HepG2 (cell line): ENCODE data around the gene SAPCD1. TPM values are rescaled to one million over a fixed set of nuclear protein-coding genes. Genes with fewer than 3 reads are reported as not detected.

Experiments used
- CREM ChIP-seq, 2 experiments: sonication (generic) in 1 of 2; formaldehyde crosslinking in 1 of 2; IDR thresholded peaks; 2 replicates each; pipeline versions ENCODE4 v1.4.0 to v1.6.1; 2016 to 2020; ENCODE audit warnings: antibody characterized with exemption in 1 of 2, mild to moderate bottlenecking in 1 of 2, missing genetic modification reagents in 1 of 2
- DNMT3B ChIP-seq: conservative IDR thresholded peaks from 2 replicates; pipeline ENCODE4 v1.6.1; 2016; ENCODE audit warnings: missing biosample characterization, control low read depth
- ETV5 ChIP-seq: IDR thresholded peaks from 2 replicates; pipeline ENCODE4 v1.6.1; 2018; ENCODE audit warnings: missing biosample characterization, missing genetic modification reagents, inconsistent platforms, borderline replicate concordance
- GPN1 ChIP-seq: sonication (generic); formaldehyde crosslinking; IDR thresholded peaks from 2 replicates; pipeline ENCODE4 v1.5.1; 2020; ENCODE audit warnings: missing genetic modification reagents, borderline replicate concordance
- HHEX ChIP-seq: IDR thresholded peaks from 2 replicates; pipeline ENCODE4 v1.6.1; 2016; ENCODE audit warnings: control low read depth
- HOXD1 ChIP-seq: sonication (generic); formaldehyde crosslinking; IDR thresholded peaks from 2 replicates; pipeline ENCODE4 v1.5.0; 2020; ENCODE audit warnings: missing genetic modification reagents
- KLF16 ChIP-seq, 2 experiments: sonication (generic) in 1 of 2; formaldehyde crosslinking in 1 of 2; IDR thresholded peaks; 2 replicates each; pipeline versions ENCODE4 v1.6.1 to v1.8.0; 2016 to 2023; ENCODE audit warnings: missing genetic modification reagents in 2 of 2, missing compliant biosample characterization in 1 of 2
- MED1 ChIP-seq: sonication (generic); formaldehyde crosslinking; IDR thresholded peaks from 2 replicates; pipeline ENCODE4 v1.4.0; 2020; ENCODE audit warnings: missing genetic modification reagents
- SOX6 ChIP-seq, 2 experiments: fragments of 450-650 bp in 1 of 2; sonication (generic) in 1 of 2; formaldehyde crosslinking in 1 of 2; IDR thresholded peaks; 2 replicates each; pipeline versions ENCODE4 v1.4.0 to v1.6.1; 2017 to 2020; ENCODE audit warnings: antibody characterized with exemption in 1 of 2, mild to moderate bottlenecking in 1 of 2, missing genetic modification reagents in 1 of 2
- TCF7 ChIP-seq: sonication (generic); IDR thresholded peaks from 2 replicates; pipeline ENCODE4 v1.6.1; 2016; ENCODE audit warnings: antibody characterized with exemption, low read depth
- TGIF2 ChIP-seq: IDR thresholded peaks from 2 replicates; pipeline ENCODE4 v1.6.1; 2016; ENCODE audit warnings: control low read depth, missing compliant biosample characterization
- U2AF2 ChIP-seq: fragments of 200-400 bp; formaldehyde crosslinking; IDR thresholded peaks from 2 replicates; pipeline ENCODE4 v1.6.1; 2017; ENCODE audit warnings: low read depth, mild to moderate bottlenecking, low read length
- ZNF383 ChIP-seq: sonication (generic); formaldehyde crosslinking; IDR thresholded peaks from 2 replicates; pipeline ENCODE4 v1.4.0; 2020; ENCODE audit warnings: missing genetic modification reagents, mild to moderate bottlenecking, borderline replicate concordance
- ZNF709 ChIP-seq: sonication (generic); formaldehyde crosslinking; IDR thresholded peaks from 2 replicates; pipeline ENCODE4 v1.5.0; 2020; ENCODE audit warnings: mild to moderate bottlenecking, missing genetic modification reagents
- polyA plus RNA-seq, 8 experiments: library from polyadenylated mRNA; depleted of rRNA in 3 of 8; stranded (reverse) in 7 of 8; unstranded in 1 of 8; fragments of >200 nt; fragmentation: Illumina TruSeq in 4 of 8; extraction: Trizol in 4 of 8; gene quantifications; 2 replicates each; pipeline versions ENCODE4 v1.2.1 to v1.2.3, GENCODE V29; 2011 to 2016; ENCODE audit warnings: low read depth in 4 of 8, missing spikeins in 1 of 8, mixed read lengths in 1 of 8; ENCODE audit not compliant: insufficient read depth in 1 of 8
- total RNA-seq, 5 experiments: library from RNA; depleted of rRNA; stranded (reverse); fragments of >200 nt; fragmentation: Illumina TruSeq; extraction: Trizol; gene quantifications; 2 replicates each; pipeline ENCODE4 v1.2.3, GENCODE V29; 2016; ENCODE audit warnings: low read depth in 1 of 5
- TF ChIP-seq, protein P1 (sequence below): sonication (generic); formaldehyde crosslinking; IDR thresholded peaks from 2 replicates; pipeline ENCODE4 v1.9.0; 2021; ENCODE audit warnings: mild to moderate bottlenecking, missing genetic modification reagents
- TF ChIP-seq, protein P2 (sequence below): sonication (generic); formaldehyde crosslinking; IDR thresholded peaks from 2 replicates; pipeline ENCODE4 v1.5.1; 2020; ENCODE audit warnings: missing genetic modification reagents, mild to moderate bottlenecking, borderline replicate concordance
- TF ChIP-seq, protein P3 (sequence below): sonication (generic); formaldehyde crosslinking; IDR thresholded peaks from 2 replicates; pipeline ENCODE4 v1.4.0; 2020; ENCODE audit warnings: mild to moderate bottlenecking, missing genetic modification reagents
- TF ChIP-seq, protein P4 (sequence below): sonication (generic); formaldehyde crosslinking; IDR thresholded peaks from 2 replicates; pipeline ENCODE4 v1.4.0; 2020; ENCODE audit warnings: missing genetic modification reagents

Gene SAPCD1
- total and polyA plus RNA-seq, 2 of the 13 experiments (the other 11 are each of a cell fraction or from before 2014, with no cell fraction given): 2.5 to 3.9 TPM

DNA sequence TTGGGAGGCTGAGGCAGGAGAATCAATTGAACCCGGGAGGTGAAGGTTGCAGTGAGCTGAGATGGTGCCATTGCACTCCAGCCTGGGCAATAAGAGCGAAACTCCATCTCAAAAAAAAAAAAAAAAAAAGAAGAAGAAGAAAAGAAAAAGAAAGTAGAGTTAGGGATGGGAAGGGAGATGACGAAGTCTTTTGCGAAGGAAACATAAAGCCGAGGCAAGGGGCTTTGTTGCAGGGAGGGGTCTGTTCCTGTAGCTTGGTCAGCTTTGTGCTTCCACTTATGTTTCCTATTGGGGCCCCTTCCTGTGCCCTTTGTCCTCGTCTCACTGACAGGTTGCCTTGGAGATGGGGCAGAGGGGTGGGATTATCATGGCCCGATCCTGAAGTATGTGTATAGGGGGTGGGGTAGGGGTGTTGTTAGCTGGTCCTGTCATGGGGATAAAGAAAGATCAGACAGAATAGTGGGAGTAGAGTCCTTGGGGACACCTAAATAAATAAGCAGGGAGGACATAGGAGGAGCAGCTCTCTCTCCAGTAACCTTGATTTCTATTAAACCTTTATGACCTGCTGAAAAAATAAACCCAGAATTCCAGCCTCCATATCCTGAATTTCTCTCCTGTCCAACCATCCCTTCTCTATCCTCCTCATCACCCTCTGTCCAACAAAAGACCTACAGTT, 25.0 kb upstream of the SAPCD1 start (continued):
- TF ChIP-seq, protein P1, sequence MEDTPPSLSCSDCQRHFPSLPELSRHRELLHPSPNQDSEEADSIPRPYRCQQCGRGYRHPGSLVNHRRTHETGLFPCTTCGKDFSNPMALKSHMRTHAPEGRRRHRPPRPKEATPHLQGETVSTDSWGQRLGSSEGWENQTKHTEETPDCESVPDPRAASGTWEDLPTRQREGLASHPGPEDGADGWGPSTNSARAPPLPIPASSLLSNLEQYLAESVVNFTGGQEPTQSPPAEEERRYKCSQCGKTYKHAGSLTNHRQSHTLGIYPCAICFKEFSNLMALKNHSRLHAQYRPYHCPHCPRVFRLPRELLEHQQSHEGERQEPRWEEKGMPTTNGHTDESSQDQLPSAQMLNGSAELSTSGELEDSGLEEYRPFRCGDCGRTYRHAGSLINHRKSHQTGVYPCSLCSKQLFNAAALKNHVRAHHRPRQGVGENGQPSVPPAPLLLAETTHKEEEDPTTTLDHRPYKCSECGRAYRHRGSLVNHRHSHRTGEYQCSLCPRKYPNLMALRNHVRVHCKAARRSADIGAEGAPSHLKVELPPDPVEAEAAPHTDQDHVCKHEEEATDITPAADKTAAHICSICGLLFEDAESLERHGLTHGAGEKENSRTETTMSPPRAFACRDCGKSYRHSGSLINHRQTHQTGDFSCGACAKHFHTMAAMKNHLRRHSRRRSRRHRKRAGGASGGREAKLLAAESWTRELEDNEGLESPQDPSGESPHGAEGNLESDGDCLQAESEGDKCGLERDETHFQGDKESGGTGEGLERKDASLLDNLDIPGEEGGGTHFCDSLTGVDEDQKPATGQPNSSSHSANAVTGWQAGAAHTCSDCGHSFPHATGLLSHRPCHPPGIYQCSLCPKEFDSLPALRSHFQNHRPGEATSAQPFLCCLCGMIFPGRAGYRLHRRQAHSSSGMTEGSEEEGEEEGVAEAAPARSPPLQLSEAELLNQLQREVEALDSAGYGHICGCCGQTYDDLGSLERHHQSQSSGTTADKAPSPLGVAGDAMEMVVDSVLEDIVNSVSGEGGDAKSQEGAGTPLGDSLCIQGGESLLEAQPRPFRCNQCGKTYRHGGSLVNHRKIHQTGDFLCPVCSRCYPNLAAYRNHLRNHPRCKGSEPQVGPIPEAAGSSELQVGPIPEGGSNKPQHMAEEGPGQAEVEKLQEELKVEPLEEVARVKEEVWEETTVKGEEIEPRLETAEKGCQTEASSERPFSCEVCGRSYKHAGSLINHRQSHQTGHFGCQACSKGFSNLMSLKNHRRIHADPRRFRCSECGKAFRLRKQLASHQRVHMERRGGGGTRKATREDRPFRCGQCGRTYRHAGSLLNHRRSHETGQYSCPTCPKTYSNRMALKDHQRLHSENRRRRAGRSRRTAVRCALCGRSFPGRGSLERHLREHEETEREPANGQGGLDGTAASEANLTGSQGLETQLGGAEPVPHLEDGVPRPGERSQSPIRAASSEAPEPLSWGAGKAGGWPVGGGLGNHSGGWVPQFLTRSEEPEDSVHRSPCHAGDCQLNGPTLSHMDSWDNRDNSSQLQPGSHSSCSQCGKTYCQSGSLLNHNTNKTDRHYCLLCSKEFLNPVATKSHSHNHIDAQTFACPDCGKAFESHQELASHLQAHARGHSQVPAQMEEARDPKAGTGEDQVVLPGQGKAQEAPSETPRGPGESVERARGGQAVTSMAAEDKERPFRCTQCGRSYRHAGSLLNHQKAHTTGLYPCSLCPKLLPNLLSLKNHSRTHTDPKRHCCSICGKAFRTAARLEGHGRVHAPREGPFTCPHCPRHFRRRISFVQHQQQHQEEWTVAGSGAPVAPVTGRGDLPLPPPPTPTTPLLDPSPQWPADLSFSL: peak; percentile 68; the same call in 1 of the 2 replicates
- TF ChIP-seq, protein P2, sequence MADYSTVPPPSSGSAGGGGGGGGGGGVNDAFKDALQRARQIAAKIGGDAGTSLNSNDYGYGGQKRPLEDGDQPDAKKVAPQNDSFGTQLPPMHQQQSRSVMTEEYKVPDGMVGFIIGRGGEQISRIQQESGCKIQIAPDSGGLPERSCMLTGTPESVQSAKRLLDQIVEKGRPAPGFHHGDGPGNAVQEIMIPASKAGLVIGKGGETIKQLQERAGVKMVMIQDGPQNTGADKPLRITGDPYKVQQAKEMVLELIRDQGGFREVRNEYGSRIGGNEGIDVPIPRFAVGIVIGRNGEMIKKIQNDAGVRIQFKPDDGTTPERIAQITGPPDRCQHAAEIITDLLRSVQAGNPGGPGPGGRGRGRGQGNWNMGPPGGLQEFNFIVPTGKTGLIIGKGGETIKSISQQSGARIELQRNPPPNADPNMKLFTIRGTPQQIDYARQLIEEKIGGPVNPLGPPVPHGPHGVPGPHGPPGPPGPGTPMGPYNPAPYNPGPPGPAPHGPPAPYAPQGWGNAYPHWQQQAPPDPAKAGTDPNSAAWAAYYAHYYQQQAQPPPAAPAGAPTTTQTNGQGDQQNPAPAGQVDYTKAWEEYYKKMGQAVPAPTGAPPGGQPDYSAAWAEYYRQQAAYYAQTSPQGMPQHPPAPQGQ (CRISPR knock-in tag): no peak
- TF ChIP-seq, protein P3, sequence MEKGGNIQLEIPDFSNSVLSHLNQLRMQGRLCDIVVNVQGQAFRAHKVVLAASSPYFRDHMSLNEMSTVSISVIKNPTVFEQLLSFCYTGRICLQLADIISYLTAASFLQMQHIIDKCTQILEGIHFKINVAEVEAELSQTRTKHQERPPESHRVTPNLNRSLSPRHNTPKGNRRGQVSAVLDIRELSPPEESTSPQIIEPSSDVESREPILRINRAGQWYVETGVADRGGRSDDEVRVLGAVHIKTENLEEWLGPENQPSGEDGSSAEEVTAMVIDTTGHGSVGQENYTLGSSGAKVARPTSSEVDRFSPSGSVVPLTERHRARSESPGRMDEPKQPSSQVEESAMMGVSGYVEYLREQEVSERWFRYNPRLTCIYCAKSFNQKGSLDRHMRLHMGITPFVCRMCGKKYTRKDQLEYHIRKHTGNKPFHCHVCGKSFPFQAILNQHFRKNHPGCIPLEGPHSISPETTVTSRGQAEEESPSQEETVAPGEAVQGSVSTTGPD (CRISPR knock-in tag): no peak
- TF ChIP-seq, protein P4, sequence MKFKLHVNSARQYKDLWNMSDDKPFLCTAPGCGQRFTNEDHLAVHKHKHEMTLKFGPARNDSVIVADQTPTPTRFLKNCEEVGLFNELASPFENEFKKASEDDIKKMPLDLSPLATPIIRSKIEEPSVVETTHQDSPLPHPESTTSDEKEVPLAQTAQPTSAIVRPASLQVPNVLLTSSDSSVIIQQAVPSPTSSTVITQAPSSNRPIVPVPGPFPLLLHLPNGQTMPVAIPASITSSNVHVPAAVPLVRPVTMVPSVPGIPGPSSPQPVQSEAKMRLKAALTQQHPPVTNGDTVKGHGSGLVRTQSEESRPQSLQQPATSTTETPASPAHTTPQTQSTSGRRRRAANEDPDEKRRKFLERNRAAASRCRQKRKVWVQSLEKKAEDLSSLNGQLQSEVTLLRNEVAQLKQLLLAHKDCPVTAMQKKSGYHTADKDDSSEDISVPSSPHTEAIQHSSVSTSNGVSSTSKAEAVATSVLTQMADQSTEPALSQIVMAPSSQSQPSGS (CRISPR knock-in tag): 0 out of 2 replicates have a peak, but pooled peaks have one; percentile 37
- peak; percentile 90 for TF ChIP-seq CREM (IDR thresholded peaks at IDR 0.05)
- TF ChIP-seq CREM (CRISPR knock-in tag; IDR thresholded peaks at IDR 0.05): no peak
- peak; percentile 87 for TF ChIP-seq MED1 (CRISPR knock-in tag)
- peak in 1 of 2 experiments; percentile 56; a peak in 2 of 4 replicates for TF ChIP-seq KLF16 (CRISPR knock-in tag; IDR thresholded peaks at IDR 0.05)
- TF ChIP-seq HHEX (CRISPR knock-in tag): peak; percentile 67
- TF ChIP-seq SOX6 (IDR thresholded peaks at IDR 0.05): no peak
- peak; percentile 88 for TF ChIP-seq SOX6 (CRISPR knock-in tag; IDR thresholded peaks at IDR 0.05)
- TF ChIP-seq TGIF2 (CRISPR knock-in tag): peak; percentile 92
- peak; percentile 96 for TF ChIP-seq ETV5
- TF ChIP-seq ZNF383 (CRISPR knock-in tag): no peak
- TF ChIP-seq GPN1: no peak
- peak; percentile 90 for TF ChIP-seq TCF7
- peak; percentile 70; the same call in 1 of the 2 replicates for TF ChIP-seq ZNF709 (CRISPR knock-in tag)
- TF ChIP-seq U2AF2: peak; percentile 85; the same call in 1 of the 2 replicates
- no peak; the same call in 1 of the 2 replicates for TF ChIP-seq DNMT3B (CRISPR knock-in tag)
- 0 out of 2 replicates have a peak, but pooled peaks have one; percentile 71 for TF ChIP-seq HOXD1 (CRISPR knock-in tag)
